NCI-H748 treated with DMSO at 0.1 percent for 48 hours (cell line): ENCODE results near the gene SLC35F6.

Experiments
- DNase-seq: peaks from one replicate; lab custom pipeline; 2025; lab: John Stamatoyannopoulos, UW

SLC35F6 gene, protein sequence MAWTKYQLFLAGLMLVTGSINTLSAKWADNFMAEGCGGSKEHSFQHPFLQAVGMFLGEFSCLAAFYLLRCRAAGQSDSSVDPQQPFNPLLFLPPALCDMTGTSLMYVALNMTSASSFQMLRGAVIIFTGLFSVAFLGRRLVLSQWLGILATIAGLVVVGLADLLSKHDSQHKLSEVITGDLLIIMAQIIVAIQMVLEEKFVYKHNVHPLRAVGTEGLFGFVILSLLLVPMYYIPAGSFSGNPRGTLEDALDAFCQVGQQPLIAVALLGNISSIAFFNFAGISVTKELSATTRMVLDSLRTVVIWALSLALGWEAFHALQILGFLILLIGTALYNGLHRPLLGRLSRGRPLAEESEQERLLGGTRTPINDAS

DNA sequence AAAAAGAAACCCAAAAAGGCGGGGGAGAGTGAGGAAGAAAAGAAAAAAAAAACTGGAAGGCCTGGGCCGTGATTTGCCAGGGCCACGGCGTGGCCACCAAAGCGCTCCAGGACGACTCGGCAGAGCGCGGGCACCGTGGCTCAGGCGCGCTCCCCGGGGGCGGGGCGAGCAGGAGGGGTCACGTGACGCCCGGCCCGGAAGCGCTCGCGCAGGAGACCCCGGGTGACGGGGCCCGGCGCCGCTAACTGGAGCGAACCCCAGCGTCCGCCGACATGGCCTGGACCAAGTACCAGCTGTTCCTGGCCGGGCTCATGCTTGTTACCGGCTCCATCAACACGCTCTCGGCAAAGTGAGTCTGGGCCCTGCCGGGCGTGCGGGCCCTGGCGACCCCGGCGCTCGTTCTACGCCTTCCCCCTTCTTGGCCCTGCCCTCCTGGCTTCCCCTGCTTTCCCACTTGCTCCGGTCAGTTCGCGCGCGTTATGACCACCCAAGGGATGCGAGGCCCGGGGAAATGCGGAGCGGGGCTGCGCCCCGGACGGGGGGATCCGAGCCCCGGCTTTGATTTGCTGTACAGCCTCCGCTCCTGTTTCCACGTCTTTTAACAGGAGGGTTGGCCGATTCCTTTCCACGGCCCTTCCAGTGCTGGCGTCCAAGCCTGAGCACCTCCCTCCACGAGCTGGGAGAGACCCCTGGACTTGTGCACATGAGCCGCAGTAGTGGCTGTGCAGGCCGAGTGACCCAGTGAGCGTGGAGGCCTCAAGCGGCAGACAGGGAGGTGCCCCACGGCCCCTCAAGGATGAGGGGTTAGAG is at the start of gene SLC35F6:
SLC35F6 (plus strand) TSS at position 207 of the 810 bp plus-strand sequence; CDS start at position 273, 66 bp downstream.
- DNase-seq = peak; percentile 34

- no peak for DNase-seq
Measured at GRCh38 chr2:26715528-26716270, 48.4 kb upstream of the SLC35F6 start.

DNA sequence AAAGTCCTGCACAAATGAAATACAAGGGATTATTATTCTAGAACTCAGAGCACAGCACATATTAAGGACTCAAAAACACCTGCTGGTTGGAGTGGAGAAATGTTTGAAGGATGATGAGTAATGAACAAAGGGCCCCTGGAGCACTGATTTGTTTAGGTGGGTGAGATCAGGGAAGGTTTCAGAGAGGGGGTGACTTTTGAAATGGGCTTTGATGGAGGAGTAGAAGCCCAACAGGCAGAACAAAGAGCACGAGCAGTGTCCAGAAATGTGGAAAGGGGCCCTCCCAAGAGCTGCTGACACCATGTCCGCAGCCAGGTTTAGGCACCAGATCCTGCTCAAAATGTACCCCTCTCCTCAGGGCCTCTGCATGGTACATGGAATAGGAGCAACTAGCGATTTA is 47.7 kb upstream of the SLC35F6 start:
- no peak for DNase-seq

- DNase-seq = no peak
Measured at GRCh38 chr2:26716769-26717168, 47.3 kb upstream of the SLC35F6 start.

- no peak for DNase-seq
Measured at GRCh38 chr2:26717362-26717761, 46.7 kb upstream of the SLC35F6 start.

DNA sequence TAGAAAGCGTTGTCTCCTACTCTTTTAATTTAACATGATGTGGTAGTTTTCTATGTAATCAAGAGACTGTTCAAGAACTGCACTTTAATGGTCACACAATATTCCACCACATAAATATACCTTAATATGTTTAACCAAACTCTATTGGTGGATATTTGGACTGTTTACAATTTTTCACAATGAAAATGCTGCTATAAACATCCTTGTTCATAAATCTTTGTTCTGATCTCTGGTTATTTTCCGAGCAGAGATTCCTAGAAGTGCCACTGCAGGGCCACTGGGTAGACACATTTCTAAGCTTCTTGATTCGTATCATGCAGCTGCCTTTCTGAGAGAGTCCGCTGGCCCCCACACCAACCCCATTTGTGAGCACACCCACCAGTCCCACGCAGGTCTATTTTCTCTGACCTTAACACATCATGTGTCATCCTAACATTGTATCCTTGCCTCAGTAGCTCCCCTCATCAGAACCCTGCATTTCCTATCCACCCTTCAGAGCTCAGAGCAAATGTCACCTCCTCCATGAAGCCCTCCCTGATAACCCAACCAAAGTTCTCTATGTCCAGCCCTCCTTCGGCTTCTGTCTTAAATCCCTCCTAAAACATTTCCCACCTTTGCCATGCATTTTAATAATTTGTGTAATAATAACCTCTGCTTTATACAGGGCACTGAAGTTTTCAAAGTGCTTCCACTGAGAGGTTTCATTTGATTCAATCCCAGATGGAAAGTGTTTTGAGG is 45.0 kb upstream of the SLC35F6 start:
- DNase-seq = no peak

DNA sequence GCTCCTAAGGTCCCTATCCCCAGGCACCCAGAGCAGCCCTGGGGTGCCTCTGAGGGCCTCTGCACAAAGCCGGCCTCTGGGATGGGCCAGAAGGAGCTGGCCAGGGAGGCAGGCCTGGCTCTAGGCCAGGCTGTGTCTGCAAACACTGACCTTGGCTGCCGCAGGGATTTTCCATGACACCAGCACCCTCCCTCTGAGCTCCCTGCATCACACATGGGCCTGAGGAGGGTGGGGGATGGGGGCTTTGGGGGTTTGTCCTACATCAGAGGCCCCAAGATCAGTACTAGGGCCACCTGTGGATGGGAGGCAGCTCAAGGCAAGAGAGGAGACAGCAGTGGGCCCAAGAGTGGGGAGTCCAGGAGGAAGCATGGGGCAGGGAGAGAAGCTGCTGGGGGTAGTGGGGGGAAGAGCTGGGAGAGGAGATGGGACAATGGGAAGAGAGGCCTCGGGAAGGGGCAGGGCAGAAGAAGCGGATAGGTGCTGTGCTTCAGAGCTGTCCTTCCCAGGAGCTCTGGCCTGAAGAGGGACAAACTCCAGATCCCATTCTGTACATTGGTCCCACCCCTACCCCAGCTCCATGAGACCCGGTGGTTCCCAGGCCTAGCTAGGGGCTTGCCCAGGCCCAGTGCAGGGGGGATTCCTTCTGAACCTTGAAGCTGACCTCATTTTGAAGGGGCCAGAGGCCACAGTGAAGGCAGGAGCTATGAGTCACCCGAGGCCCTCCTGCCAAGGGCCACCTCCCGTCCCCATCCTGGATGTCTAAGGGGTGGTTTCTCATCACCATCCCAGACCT is 43.6 kb upstream of the SLC35F6 start:
- DNase-seq = no peak

- DNase-seq = no peak
Measured at GRCh38 chr2:26721115-26722032, 42.7 kb upstream of the SLC35F6 start.

DNA sequence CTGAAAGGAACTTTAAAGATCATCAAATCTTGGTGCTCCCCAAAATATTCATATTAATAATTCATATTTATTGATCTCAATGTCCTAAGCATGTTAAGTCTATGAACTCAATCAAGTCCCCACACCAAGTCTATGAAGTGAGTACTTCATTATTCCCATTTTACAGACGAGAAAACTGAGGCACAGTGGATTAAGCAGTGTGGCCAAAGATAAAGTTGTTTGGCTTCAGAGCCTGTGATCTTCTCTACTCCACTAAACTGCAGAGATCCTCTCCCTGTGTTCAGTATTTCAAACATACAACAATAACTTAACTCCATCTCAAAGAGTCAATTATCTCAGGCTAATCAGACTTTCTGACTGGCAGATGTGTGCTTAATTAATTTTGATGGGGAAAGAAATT is 41.8 kb upstream of the SLC35F6 start:
- DNase-seq = no peak

GRCh38 chr2:26722911-26723310 is 41.2 kb upstream of the SLC35F6 start:
- DNase-seq = no peak

- no peak for DNase-seq
Measured at GRCh38 chr2:26723475-26723874, 40.6 kb upstream of the SLC35F6 start.

DNA sequence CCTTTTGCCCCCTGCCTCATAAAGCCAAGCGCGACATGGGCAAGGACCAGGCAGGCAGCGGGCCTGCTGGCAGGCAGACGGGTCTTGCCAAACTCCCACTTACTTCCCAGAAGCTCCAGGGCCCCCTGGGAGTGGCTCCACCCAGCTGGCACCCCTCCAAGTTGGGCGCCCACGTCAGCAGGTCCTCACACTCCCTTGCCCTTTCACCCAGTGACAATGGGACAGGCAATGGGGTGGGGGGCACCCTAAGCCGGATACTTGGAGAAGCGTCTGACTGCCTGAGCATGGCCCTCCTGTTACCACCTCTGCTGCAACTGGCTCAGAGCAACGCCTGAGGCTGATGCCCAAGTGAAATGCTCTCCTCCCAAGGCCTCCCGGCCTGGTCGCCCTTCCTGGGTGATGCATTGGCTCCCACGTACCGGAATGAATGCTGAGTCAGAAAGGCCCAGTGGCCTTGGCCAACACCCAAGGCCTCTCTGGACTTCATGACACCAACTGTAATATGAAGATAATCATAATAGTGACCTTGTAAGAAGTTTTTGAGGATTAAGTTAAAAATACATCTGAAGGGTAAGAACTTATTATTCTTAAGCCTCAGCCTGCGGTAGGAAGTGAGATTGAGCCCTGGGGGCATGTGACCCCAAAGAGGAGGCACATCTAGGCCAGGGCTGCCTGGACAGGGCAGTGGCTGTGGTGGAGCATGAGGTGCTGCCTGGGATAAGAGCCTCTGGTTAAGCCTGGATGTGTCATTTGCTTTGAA is 39.9 kb upstream of the SLC35F6 start:
- DNase-seq = no peak

DNA sequence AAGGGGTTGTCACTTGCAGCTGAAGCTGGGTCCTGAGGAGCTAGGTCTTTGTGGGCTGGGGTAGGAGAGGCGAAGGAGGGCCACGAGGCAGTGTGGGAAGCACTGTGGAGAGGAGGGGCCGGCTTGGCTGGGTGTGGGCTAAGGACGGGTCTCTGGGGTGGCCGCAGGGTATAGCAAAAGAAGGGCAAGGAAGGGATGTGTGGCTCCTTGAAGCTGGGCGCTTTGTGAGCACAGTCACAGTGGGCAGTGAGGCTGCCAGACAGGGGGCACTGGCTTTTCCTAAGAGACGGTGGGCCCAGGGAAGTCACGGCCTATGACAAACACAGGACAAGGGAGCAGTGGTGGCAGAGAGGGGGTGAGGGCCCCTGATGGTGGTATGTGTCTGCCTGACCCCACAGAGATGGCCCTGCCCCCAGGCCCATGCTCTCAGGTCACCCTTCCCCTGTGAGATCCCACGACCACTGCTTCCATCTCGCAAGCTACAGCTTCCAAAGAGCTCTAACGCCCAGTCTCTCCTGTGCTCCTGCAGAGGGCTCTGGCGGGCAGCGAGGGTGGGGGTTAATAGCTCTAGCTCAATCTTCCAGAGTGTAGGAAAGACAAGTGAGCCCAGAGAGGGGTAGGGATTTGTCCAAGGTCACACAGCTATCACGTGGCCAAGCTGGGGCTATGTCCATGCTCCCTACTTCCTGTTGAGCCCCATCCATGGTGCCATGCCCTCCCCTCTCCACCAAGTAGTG is 39.1 kb upstream of the SLC35F6 start:
- no peak for DNase-seq

DNA sequence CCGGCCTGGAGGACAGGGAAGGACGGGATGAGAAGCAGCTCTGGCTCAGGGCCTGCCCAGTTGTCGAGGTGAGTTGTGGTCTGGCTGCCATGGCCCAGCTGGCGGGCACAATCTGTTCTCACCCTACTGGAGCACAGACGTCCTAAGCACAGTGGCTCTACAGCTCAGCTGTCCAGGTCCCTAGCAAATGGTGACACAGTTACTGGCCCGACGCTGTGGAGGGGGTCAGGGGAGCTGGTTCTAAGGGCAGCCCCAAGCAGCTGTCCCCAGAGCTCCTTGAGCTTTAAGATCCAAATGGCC is 38.6 kb upstream of the SLC35F6 start:
- DNase-seq = no peak

DNA sequence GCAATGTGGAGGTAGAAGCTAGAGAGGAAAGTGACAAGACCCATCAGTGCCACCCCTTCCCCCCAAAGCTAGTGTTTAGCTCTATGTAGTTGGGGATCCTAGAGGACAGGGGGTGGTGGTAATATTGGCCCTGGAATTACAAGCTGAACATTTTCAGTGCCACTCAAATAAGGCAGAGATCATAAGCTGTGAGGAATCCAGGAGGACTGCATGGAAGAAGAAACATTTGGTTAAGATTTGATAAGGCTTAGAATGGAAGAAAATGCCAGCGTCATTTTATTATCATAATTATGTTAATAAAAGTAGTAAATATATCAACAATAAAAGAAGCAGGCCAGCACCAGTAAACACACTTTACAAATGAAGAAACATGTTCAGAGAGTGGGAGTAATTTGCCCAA is 37.9 kb upstream of the SLC35F6 start:
- no peak for DNase-seq

DNA sequence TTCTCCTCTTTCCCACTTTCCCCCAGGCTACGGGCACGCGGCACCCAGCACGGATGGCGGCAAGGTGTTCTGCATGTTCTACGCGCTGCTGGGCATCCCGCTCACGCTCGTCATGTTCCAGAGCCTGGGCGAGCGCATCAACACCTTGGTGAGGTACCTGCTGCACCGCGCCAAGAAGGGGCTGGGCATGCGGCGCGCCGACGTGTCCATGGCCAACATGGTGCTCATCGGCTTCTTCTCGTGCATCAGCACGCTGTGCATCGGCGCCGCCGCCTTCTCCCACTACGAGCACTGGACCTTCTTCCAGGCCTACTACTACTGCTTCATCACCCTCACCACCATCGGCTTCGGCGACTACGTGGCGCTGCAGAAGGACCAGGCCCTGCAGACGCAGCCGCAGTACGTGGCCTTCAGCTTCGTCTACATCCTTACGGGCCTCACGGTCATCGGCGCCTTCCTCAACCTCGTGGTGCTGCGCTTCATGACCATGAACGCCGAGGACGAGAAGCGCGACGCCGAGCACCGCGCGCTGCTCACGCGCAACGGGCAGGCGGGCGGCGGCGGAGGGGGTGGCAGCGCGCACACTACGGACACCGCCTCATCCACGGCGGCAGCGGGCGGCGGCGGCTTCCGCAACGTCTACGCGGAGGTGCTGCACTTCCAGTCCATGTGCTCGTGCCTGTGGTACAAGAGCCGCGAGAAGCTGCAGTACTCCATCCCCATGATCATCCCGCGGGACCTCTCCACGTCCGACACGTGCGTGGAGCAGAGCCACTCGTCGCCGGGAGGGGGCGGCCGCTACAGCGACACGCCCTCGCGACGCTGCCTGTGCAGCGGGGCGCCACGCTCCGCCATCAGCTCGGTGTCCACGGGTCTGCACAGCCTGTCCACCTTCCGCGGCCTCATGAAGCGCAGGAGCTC is 36.2 kb upstream of the SLC35F6 start:
- no peak for DNase-seq

DNA sequence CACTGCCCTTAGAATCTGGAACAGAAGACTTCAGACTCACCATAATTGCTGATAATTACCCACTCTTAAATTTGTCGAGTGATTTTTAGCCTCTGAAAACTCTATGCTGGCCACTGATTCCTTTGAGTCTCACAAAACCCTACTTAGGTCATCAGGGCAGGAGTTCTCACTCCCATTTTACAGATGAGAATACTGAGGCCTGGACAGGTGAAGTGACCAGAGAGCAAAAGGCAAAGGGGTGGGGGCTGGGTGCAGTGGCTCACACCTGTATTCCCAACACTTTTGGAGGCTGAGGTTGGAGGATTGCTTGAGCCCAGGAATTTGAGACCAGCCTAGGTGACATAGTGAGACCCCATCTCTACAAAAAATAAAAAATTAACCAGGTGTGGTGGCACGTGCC is 34.8 kb upstream of the SLC35F6 start:
- DNase-seq = no peak
